Measurements from ENCODE around the gene ST6GALNAC3.

Gene ST6GALNAC3

GRCh38 chr1:76247261-76247852 lies 172.8 kb downstream of the ST6GALNAC3 start:
- DNase-seq (ENCODE audit: low read depth), result no peak

- DNase-seq (ENCODE audit: low read depth), result no peak
Measured at GRCh38 chr1:76250271-76250670, 175.7 kb downstream of the ST6GALNAC3 start.

- no peak for DNase-seq (ENCODE audit: low read depth)
Measured at GRCh38 chr1:76252431-76252830, 177.9 kb downstream of the ST6GALNAC3 start.

- DNase-seq (ENCODE audit: low read depth), result no peak
Measured at GRCh38 chr1:76254104-76255030, 179.8 kb downstream of the ST6GALNAC3 start.

GRCh38 chr1:76256289-76257223 lies 182.0 kb downstream of the ST6GALNAC3 start:
- no peak for DNase-seq (ENCODE audit: low read depth)

GRCh38 chr1:76257823-76258222 lies 183.3 kb downstream of the ST6GALNAC3 start:
- no peak for DNase-seq (ENCODE audit: low read depth)

GRCh38 chr1:76259270-76259669 lies 184.7 kb downstream of the ST6GALNAC3 start:
- DNase-seq (ENCODE audit: low read depth), result no peak

- no peak for DNase-seq (ENCODE audit: low read depth)
Measured at GRCh38 chr1:76260279-76260678, 185.7 kb downstream of the ST6GALNAC3 start.

GRCh38 chr1:76262601-76263000 lies 188.1 kb downstream of the ST6GALNAC3 start:
- no peak for DNase-seq (ENCODE audit: low read depth)

- DNase-seq (ENCODE audit: low read depth), result no peak
Measured at GRCh38 chr1:76264642-76265041, 190.1 kb downstream of the ST6GALNAC3 start.

- no peak for DNase-seq (ENCODE audit: low read depth)
Measured at GRCh38 chr1:76266762-76267161, 192.2 kb downstream of the ST6GALNAC3 start.

GRCh38 chr1:76267631-76268030 lies 193.1 kb downstream of the ST6GALNAC3 start:
- no peak for DNase-seq (ENCODE audit: low read depth)

- DNase-seq (ENCODE audit: low read depth), result no peak
Measured at GRCh38 chr1:76268341-76268740, 193.8 kb downstream of the ST6GALNAC3 start.

- DNase-seq (ENCODE audit: low read depth), result no peak
Measured at GRCh38 chr1:76269155-76269554, 194.6 kb downstream of the ST6GALNAC3 start.

GRCh38 chr1:76274302-76274701 lies 199.8 kb downstream of the ST6GALNAC3 start:
- DNase-seq (ENCODE audit: low read depth), result no peak

- no peak for DNase-seq (ENCODE audit: low read depth)
Measured at GRCh38 chr1:76274718-76275117, 200.2 kb downstream of the ST6GALNAC3 start.

GRCh38 chr1:76278711-76279100 lies 204.2 kb downstream of the ST6GALNAC3 start:
- no peak for DNase-seq (ENCODE audit: low read depth)

GRCh38 chr1:76279101-76279748 lies 204.7 kb downstream of the ST6GALNAC3 start:
- no peak for DNase-seq (ENCODE audit: low read depth)

- no peak for DNase-seq (ENCODE audit: low read depth)
Measured at GRCh38 chr1:76281306-76281705, 206.8 kb downstream of the ST6GALNAC3 start.

GRCh38 chr1:76284842-76285241 lies 210.3 kb downstream of the ST6GALNAC3 start:
- no peak for DNase-seq (ENCODE audit: low read depth)

- no peak for DNase-seq (ENCODE audit: low read depth)
Measured at GRCh38 chr1:76285578-76286135, 211.1 kb downstream of the ST6GALNAC3 start.
